GM21390 (cell line): ENCODE data around the gene SYT4.
A peak's percentile ranks its signal among the peaks of the same experiment; 100 is the strongest.
"Not testable (repeated sequence)": the region's sequence is repeated elsewhere in the genome, so short reads cannot be mapped to it uniquely, and the experiment has no call there.

Source experiments
- ATAC-seq: cut with Tn5 transposase; IDR thresholded peaks from one replicate; pipeline ENCODE4 v1.9.1; 2021; ENCODE audit not compliant: unreplicated experiment

Gene SYT4, protein sequence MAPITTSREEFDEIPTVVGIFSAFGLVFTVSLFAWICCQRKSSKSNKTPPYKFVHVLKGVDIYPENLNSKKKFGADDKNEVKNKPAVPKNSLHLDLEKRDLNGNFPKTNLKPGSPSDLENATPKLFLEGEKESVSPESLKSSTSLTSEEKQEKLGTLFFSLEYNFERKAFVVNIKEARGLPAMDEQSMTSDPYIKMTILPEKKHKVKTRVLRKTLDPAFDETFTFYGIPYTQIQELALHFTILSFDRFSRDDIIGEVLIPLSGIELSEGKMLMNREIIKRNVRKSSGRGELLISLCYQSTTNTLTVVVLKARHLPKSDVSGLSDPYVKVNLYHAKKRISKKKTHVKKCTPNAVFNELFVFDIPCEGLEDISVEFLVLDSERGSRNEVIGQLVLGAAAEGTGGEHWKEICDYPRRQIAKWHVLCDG

GRCh38 chr18:43277164-43277600 is at the start of gene SYT4:
TSS of gene SYT4 (minus strand) at chr18:43277490. CDS start at chr18:43277281, 209 bp downstream.
- no peak for ATAC-seq

DNA sequence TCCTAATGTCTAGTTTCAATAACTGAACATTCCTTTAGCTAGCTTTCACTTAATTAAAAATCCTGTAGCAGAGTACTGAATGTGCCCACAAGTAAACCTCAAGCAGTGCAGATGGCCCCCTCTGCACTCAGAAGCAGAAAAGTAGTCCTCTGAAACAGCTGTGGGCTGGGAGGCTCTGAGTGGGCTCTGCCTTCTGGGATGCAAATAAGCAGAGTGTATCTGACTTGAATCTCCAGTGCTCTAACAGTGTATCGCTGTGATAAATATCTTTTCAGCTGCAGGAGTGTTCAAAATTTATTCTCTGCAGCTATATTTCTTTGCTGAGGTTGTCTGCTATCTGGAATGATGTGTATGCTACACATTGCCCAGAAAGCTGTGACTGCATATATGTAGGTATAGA is 44.8 kb upstream of the SYT4 start:
- ATAC-seq, result no peak

DNA sequence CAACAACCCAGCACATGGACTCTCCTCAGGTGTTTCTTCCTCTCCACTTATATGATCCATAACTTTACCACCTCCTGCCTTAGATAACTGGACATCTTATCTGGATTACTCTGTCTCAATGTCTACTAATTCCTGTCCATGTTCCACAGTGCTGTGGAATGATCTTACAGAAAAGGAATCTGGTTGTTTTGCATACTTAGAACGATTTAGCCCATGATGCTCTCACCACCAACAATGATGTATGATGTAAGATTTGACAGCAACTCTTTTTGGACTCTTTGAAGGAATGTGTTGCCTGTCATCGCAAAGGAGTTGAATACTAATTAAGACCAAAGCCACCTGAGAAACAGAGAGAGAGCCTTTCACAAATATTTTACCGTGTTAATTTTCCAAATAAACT is 37.7 kb upstream of the SYT4 start:
- no peak for ATAC-seq

GRCh38 chr18:43312891-43313290 is 35.6 kb upstream of the SYT4 start:
- ATAC-seq, result no peak

DNA sequence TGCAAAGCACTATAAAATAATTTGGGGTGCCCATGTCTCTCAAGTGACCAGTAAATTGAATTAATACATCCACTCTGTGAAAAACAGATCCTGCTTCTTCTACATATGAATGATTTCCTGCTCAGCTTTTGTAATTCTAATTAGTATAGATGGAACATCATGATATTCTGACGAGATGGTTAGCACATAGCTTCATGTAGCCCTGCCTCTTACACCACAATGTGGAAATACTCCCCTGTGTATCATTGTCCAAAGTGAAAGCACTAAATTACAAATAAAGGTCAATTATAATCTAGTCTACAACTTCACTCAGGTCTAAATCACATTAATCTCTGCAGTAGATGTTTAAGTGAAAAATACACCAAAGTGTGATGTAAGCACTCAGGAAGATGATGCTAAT is 32.9 kb upstream of the SYT4 start:
- no peak for ATAC-seq

- ATAC-seq, result no peak
Observed at GRCh38 chr18:43303376-43303775, 26.1 kb upstream of the SYT4 start.

- ATAC-seq, result not testable (repeated sequence)
Observed at GRCh38 chr18:43286187-43286586, 8.9 kb upstream of the SYT4 start.

DNA sequence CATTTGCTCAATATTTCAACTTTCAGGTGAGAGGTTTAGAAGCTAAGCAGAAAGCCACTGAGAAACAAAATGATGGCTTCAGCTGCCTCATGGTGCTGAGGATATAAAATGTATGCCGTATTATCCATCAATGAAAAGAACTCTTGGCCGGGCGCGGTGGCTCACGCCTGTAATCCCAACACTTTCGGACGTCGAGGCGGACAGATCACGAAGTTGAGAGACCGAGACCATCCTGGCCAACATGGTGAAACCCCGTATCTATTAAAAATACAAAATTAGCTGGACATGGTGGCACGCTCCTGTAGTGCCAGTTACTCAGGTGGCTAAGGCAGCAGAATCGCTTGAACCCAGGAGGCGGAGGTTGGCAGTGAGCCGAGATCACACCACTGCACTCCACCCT is 6.0 kb upstream of the SYT4 start:
- ATAC-seq, result no peak

- peak; percentile 60 for ATAC-seq
Observed at GRCh38 chr18:43279015-43279744, 1.9 kb upstream of the SYT4 start.

GRCh38 chr18:43278355-43278754 is 1.1 kb upstream of the SYT4 start:
- no peak for ATAC-seq

DNA sequence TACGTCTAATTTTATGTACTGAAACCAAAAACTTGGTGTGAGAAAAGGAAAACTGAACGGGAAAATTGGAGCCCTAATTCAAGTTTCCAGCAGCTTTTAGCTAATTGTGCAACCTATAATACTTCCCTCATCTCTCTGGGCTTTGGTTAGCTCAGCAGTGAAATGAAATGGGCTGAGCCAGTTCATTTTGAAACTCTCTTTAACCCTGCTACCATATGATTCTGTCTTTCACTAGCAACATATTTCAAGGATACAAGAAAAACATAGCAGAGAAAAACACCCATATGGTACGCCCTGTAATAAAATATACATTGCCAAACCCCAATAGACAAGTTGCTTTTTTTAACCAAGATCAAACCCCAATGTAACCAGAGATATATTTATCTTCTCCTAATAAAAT is 799 bp downstream of the SYT4 start:
- ATAC-seq, result no peak

DNA sequence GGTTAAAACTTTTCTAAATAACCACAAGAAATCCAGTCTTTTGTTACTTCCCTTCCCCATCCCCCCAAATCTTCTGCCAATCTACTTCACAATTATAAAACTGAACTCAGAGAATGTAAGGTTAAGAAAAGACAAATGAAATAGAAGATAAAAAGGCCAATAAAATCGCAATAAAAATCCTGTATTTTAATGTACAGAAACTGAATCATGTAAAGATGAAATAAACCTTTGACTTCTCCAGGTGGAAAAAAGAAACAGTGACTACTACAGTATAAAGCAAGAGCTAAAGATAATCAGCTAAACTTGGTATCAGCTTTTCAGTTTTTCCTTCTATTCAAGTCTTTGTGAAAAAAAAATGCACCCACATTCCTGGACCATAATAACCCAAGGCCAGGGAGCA is 1.7 kb downstream of the SYT4 start:
- no peak for ATAC-seq

- no peak for ATAC-seq
Observed at GRCh38 chr18:43274526-43274925, 2.8 kb downstream of the SYT4 start.

DNA sequence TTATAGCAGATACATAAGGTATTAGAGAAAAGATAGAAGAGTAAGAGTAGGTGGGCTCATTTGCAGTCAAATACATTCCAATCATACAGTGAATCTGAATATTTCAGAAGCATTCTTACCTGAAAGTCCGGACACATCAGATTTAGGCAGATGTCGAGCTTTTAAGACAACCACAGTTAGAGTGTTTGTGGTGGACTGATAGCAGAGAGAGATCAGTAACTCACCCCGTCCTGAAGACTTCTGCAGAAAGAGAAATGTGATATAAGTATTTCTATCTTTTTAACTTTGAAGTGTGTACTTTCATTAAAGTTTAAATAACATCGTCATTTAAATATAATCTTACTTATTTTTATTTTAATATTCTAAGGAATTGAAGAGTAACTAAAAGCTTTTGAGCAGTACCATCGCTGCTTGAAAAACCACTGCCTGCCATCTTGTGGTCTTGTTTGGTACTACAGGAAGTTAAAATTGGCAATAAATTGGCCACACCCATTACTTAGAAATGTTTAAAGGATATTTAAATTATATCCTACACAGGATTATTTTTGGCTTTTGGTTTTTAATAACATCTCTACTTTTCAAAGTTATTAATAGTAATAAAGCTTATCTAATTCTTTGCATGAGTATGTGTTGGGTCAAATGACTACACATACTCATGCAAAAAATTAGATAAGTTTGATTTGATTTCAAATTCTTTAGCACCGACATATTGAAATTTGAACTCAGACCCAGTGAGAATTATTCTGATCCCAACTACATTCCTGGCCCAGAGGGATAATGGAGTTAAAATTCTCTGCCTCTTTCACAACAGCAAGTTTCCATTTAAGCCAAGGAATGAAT is 5.5 kb downstream of the SYT4 start:
- peak; percentile 93 for ATAC-seq

- no peak for ATAC-seq
Observed at GRCh38 chr18:43267818-43268217, 9.5 kb downstream of the SYT4 start.

GRCh38 chr18:43265465-43265864 is 11.8 kb downstream of the SYT4 start:
- no peak for ATAC-seq

GRCh38 chr18:43248610-43249249 is 28.6 kb downstream of the SYT4 start:
- no peak for ATAC-seq

- no peak for ATAC-seq
Observed at GRCh38 chr18:43247944-43248343, 29.3 kb downstream of the SYT4 start.

- ATAC-seq, result no peak
Observed at GRCh38 chr18:43238429-43238828, 38.9 kb downstream of the SYT4 start.

GRCh38 chr18:43236921-43237320 is 40.4 kb downstream of the SYT4 start:
- no peak for ATAC-seq

DNA sequence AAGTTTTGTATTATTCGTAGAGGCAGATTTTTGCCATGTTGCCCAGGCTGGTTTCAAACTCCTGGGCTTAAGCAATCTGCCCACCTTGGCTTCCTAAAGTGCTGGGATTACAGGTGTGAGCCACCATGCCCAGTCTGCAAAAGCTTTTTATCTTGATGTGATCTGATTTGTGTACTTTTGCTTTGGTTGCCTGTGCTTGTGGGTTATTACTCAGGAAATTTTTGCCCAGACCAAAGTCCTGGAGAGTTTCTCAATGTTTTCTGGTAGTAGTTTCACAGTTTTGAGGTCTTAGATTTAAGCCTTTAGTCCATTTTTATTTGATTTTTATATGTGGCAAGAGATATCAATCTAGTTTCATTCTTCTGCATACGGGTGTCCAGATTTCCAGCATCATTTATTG is 42.4 kb downstream of the SYT4 start:
- ATAC-seq, result no peak
